IMR-90 (cell line): Measurements from ENCODE around the gene C19orf47. TPM values are rescaled to one million over a fixed set of nuclear protein-coding genes. Genes with fewer than 3 reads are reported as not detected.

Source experiments
- ATAC-seq: fragments of 200-7000 bp; cut with Tn5 transposase; 2 replicates; pipeline ENCODE4 v1.9.1; 2020; ENCODE audit warnings: low read depth, mild to moderate bottlenecking, moderate library complexity
- BruUV-seq: library from RNA; stranded (reverse); fragments of 400-500 nt; replicated peaks from 2 replicates; lab custom pipeline; 2021; lab: Mats Ljungman, UMichigan
- CTCF ChIA-PET: fragments of 300-600 bp; formaldehyde crosslinking; extraction: SDS; loops from one replicate; lab custom pipeline; 2021; ENCODE audit warnings: antibody characterized with exemption; lab: Yijun Ruan, JAX
- POLR2A ChIA-PET: fragments of 300-600 bp; sonication (Branson Sonifier 250); formaldehyde crosslinking; loops from one replicate; lab custom pipeline; 2022; ENCODE audit warnings: antibody characterized with exemption; ENCODE audit not compliant: unreplicated experiment; lab: Charles Lee
- DNase-seq: peaks from one replicate; pipeline ENCODE4 v3.0.0; 2013
- H2AFZ ChIP-seq: replicated peaks from 2 replicates; pipeline ENCODE3; 2013; ENCODE audit warnings: low read length, mild to moderate bottlenecking; ENCODE audit not compliant: poor library complexity
- H2AK5ac ChIP-seq: 2 replicates; pipeline ENCODE4 v1.6.1; 2013; ENCODE audit warnings: low read depth, low read length, inconsistent platforms
- H2AK9ac ChIP-seq: replicated peaks from 2 replicates; pipeline ENCODE3; 2013; ENCODE audit warnings: mild to moderate bottlenecking, low read depth, low read length, moderate library complexity; ENCODE audit not compliant: poor library complexity
- H2BK120ac ChIP-seq: 2 replicates; pipeline ENCODE4 v1.6.1; 2013; ENCODE audit warnings: low read depth, low read length, inconsistent platforms
- H2BK15ac ChIP-seq: 3 replicates; pipeline ENCODE4 v1.6.1; 2013; ENCODE audit warnings: low read depth, low read length, inconsistent platforms
- H2BK20ac ChIP-seq: 2 replicates; pipeline ENCODE4 v1.6.1; 2013; ENCODE audit warnings: low read depth, mild to moderate bottlenecking, inconsistent platforms, low read length, moderate library complexity
- H2BK5ac ChIP-seq: 2 replicates; pipeline ENCODE4 v1.6.1; 2013; ENCODE audit warnings: mild to moderate bottlenecking, low read depth, low read length, inconsistent platforms; ENCODE audit not compliant: poor library complexity, severe bottlenecking
- H3K14ac ChIP-seq: replicated peaks from 2 replicates; pipeline ENCODE4 v1.6.1; 2013; ENCODE audit warnings: low read depth, low read length, inconsistent platforms
- H3K18ac ChIP-seq: 2 replicates; pipeline ENCODE4 v1.6.1; 2013; ENCODE audit warnings: low read depth, low read length, control low read depth
- H3K23ac ChIP-seq: 2 replicates; pipeline ENCODE4 v1.6.1; 2013; ENCODE audit warnings: low read depth, low read length, inconsistent platforms
- H3K27ac ChIP-seq: 2 replicates; pipeline ENCODE4 v1.5.1; 2013; ENCODE audit warnings: mild to moderate bottlenecking, control low read depth, low read length; ENCODE audit not compliant: insufficient read depth
- H3K27me3 ChIP-seq: 2 replicates; pipeline ENCODE4 v1.6.1; 2013; ENCODE audit warnings: low read length; ENCODE audit not compliant: control insufficient read depth, insufficient read depth
- H3K36me3 ChIP-seq: 2 replicates; pipeline ENCODE4 v1.6.1; 2013; ENCODE audit warnings: low read length, mixed read lengths; ENCODE audit not compliant: control insufficient read depth, insufficient read depth
- H3K4ac ChIP-seq: 2 replicates; pipeline ENCODE4 v1.6.1; 2013; ENCODE audit warnings: low read depth, low read length, inconsistent platforms
- H3K4me1 ChIP-seq: 2 replicates; pipeline ENCODE4 v1.6.1; 2013; ENCODE audit warnings: low read length, mixed read lengths; ENCODE audit not compliant: control insufficient read depth, insufficient read depth
- H3K4me2 ChIP-seq: 2 replicates; pipeline ENCODE4 v1.6.1; 2013; ENCODE audit warnings: low read depth, mild to moderate bottlenecking, control low read depth, low read length, moderate library complexity
- H3K4me3 ChIP-seq: 2 replicates; pipeline ENCODE4 v1.5.1; 2013; ENCODE audit warnings: low read depth, mild to moderate bottlenecking, control low read depth, low read length, moderate library complexity; ENCODE audit not compliant: insufficient read depth
- H3K56ac ChIP-seq: 2 replicates; pipeline ENCODE4 v1.6.1; 2013; ENCODE audit warnings: low read length, inconsistent platforms; ENCODE audit not compliant: insufficient read depth; ENCODE audit errors: extremely low read depth
- H3K79me1 ChIP-seq, 2 experiments: 2 replicates each; pipeline ENCODE4 v1.6.1; 2013; ENCODE audit warnings: low read length in 2 of 2, inconsistent platforms in 1 of 2, low read depth in 1 of 2
- H3K9ac ChIP-seq: 2 replicates; pipeline ENCODE4 v1.6.1; 2013; ENCODE audit warnings: low read depth, low read length, control low read depth
- H3K9me1 ChIP-seq: 2 replicates; pipeline ENCODE4 v1.6.1; 2013; ENCODE audit warnings: low read length, inconsistent platforms; ENCODE audit not compliant: insufficient read depth
- H3K9me3 ChIP-seq: 2 replicates; pipeline ENCODE4 v1.6.1; 2013; ENCODE audit warnings: low read length; ENCODE audit not compliant: control insufficient read depth, insufficient read depth
- H4K20me1 ChIP-seq: 2 replicates; pipeline ENCODE4 v1.6.1; 2013; ENCODE audit warnings: low read length, inconsistent platforms; ENCODE audit not compliant: insufficient read depth
- H4K5ac ChIP-seq: 2 replicates; pipeline ENCODE4 v1.6.1; 2013; ENCODE audit warnings: mild to moderate bottlenecking, low read depth, low read length, control low read depth
- H4K8ac ChIP-seq, 2 experiments: 2 replicates each; pipeline ENCODE4 v1.6.1; 2013; ENCODE audit warnings: low read depth in 2 of 2, low read length in 2 of 2, control low read depth in 1 of 2, inconsistent platforms in 1 of 2
- H4K91ac ChIP-seq: 2 replicates; pipeline ENCODE4 v1.6.1; 2013; ENCODE audit warnings: low read depth, low read length, inconsistent platforms; ENCODE audit not compliant: insufficient read depth
- BHLHE40 ChIP-seq: fragments of 150-350 bp; IDR thresholded peaks from 2 replicates; pipeline ENCODE4 v1.6.1; 2016; ENCODE audit warnings: mild to moderate bottlenecking, low read depth, low read length
- CHD1 ChIP-seq: IDR thresholded peaks from 2 replicates; pipeline ENCODE4 v1.6.1; 2012; ENCODE audit warnings: low read depth, low read length, improper control_type of control experiment
- CTCF ChIP-seq: conservative IDR thresholded peaks from 2 replicates; pipeline ENCODE4 v1.5.1; 2012; ENCODE audit warnings: mild to moderate bottlenecking, low read depth, low read length, improper control_type of control experiment
- FOS ChIP-seq: fragments of 150-350 bp; IDR thresholded peaks from 2 replicates; pipeline ENCODE4 v1.6.1; 2016; ENCODE audit warnings: low read depth, low read length
- RAD21 ChIP-seq: IDR thresholded peaks from 2 replicates; pipeline ENCODE4 v1.6.1; 2012; ENCODE audit warnings: low read length, improper control_type of control experiment
- RCOR1 ChIP-seq: IDR thresholded peaks from 2 replicates; pipeline ENCODE4 v1.6.1; 2012; ENCODE audit warnings: mild to moderate bottlenecking, low read length, improper control_type of control experiment; ENCODE audit not compliant: insufficient replicate concordance
- RFX5 ChIP-seq: IDR thresholded peaks from 2 replicates; pipeline ENCODE4 v1.8.0; 2012; ENCODE audit warnings: low read depth, mild to moderate bottlenecking, low read length, moderate library complexity
- USF2 ChIP-seq: fragments of 150-350 bp; IDR thresholded peaks from 2 replicates; pipeline ENCODE4 v1.6.1; 2017; ENCODE audit warnings: mild to moderate bottlenecking, antibody characterized with exemption, low read length, low read depth
- WGBS, 2 experiments: methylation state at CpG; one replicate each; pipeline versions ENCODE4 v1.1.5 to v1.1.7; 2013; ENCODE audit warnings: missing lambda C conversion rate in 2 of 2; ENCODE audit not compliant: insufficient read length in 1 of 2; ENCODE audit errors: extremely low coverage in 2 of 2; 5-methylcytosine and 5-hydroxymethylcytosine counted together
- dilution Hi-C: fragments of 300-500 bp; cut with HindIII; formaldehyde crosslinking; loops from one replicate; pipeline ENCODE4 v1.14.3; 2018; ENCODE audit warnings: low sequenced_read_pairs; ENCODE audit not compliant: unreplicated experiment
- in situ Hi-C: fragments of 300-500 bp; cut with MboI; formaldehyde crosslinking; loops from 3 replicates; pipeline ENCODE4 v1.14.3; 2019; ENCODE audit warnings: low sequenced_read_pairs, inconsistent platforms, mixed read lengths
- intact Hi-C: fragments of 100-400 bp; cut with micrococcal nuclease; formaldehyde crosslinking; loops from 2 replicates; pipeline ENCODE4 v1.10.0; 2022
- polyA plus RNA-seq, 3 experiments: library from polyadenylated mRNA; depleted of rRNA; stranded (reverse); fragments of >200 nt; gene quantifications; 2 replicates each; pipeline ENCODE4 v1.2.3, GENCODE V29; 2012; ENCODE audit warnings: low replicate concordance in 1 of 3
- total RNA-seq: library from RNA; depleted of rRNA; stranded (reverse); fragments of >200 nt; gene quantifications from 2 replicates; pipeline ENCODE4 v1.2.3, GENCODE V29; 2012

The C19orf47 gene
- total and polyA plus RNA-seq, 2 of the 4 experiments (the other 2 are of a cell fraction), result 3.6 to 16.3 TPM

DNA sequence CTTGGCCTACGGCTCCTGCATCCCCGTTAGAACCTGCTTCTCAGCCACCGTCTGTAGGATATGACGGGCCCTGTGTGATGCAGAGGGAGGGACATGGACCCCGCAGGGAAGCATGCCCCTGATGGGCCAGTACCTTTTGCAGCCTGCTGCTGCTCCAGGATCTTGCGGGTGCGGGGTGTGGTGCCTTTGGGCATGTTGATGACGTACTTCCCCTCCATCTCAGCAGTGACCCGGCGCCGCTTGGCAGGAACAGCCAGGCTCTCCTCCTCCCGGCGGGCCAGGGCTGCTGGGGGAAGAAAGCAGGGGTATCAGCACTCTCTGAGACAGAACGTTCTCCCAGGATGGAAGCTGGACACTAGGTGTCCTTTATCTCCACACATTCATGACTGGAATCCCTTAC is 22.0 kb downstream of the C19orf47 start:
- Histone ChIP-seq H2BK20ac (no peak overlapping the region), H3K4me2 (no peak overlapping the region), H3K27me3 (no peaks in the 10 kb centered on the region), H2BK120ac (no peak overlapping the region), H3K56ac (no peak overlapping the region), H4K91ac (no peak overlapping the region), H4K8ac (no peak overlapping the region), H2BK15ac (no peak overlapping the region), H3K9me1 (no peaks in the 10 kb centered on the region), H3K9me3 (no peaks in the 10 kb centered on the region), H3K4me1 (no peaks in the 10 kb centered on the region), H3K79me1 (no peaks in the 10 kb centered on the region; a peak in 1 of 4 replicates), H3K36me3 (peaks cover 70% of the 10 kb centered on the region), H3K27ac (no peak overlapping the region), H2AK5ac (no peak overlapping the region), H3K14ac (no peak overlapping the region), H2AK9ac (no peak overlapping the region), H4K20me1 (no peaks in the 10 kb centered on the region), H3K18ac (no peak overlapping the region), H4K5ac (no peak overlapping the region), H3K4me3 (no peak overlapping the region), H3K9ac (no peak overlapping the region), H3K23ac (no peak overlapping the region), H3K4ac (no peak overlapping the region), H2AFZ (no peak overlapping the region), H2BK5ac (no peak overlapping the region)
- intact Hi-C loops (no loop called here), dilution Hi-C loops (no loop called here), in situ Hi-C loops (no loop called here)
- no TSS peak for BruUV-seq
- ATAC-seq (no peak), DNase-seq (no peak)
- TF ChIP-seq BHLHE40 (no peak), RAD21 (no peak), CHD1 (no peak), RFX5 (no peak), FOS (no peak), CTCF (no peak), USF2 (no peak), RCOR1 (no peak)
- ChIA-PET CTCF (no interaction called here), POLR2A (no interaction called here)
- WGBS, 2 experiments, result 100% methylated on average over 3 of the region's 14 CpGs; no CpG with 5 or more reads in 1 of the 2 experiments
